GM18508 (cell line): ENCODE measurements around the gene ADD2.

Source experiments
- ATAC-seq: cut with Tn5 transposase; IDR thresholded peaks from one replicate; pipeline ENCODE4 v1.9.1; 2021; ENCODE audit warnings: moderate number of reproducible peaks; ENCODE audit not compliant: insufficient read depth, unreplicated experiment

ADD2 gene

DNA sequence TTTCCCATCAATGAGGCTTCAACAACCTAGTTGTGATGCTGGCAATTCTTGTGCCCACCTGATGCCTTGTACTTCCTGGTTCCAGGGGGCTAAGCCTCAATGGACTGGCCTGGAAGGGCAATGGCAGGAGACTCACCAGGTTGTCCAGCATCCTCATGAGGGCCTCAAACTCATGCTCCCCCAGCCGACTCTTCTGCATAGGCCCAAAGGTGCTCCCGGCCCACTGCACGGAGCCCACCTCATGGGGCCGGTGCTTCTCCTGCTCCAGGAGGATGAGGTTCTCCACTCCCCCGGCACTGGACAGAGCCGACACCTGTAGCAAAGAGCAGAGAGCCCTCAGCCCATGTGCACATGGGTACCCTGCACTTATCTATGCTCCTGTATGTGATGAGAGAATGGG lies 84.5 kb downstream of the ADD2 start:
- no peak for ATAC-seq

DNA sequence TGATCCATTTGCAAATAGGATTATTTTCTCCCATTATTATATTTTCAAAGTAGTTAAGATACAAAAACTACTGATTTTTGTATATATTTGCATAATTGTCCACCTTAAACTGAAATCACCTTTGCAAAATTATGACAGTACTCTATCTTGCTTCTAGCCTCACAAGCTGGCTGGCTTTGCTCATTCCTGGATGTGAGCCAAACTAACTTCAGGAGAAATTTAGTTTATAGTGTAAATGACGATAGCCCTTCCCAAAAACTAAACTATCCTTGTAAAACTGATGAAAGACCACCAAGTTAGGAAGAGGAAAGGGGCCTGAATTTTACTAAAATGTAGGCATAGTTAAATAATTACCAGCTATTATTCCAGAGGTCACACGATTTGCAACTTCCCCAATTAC lies 87.3 kb downstream of the ADD2 start:
- no peak for ATAC-seq

DNA sequence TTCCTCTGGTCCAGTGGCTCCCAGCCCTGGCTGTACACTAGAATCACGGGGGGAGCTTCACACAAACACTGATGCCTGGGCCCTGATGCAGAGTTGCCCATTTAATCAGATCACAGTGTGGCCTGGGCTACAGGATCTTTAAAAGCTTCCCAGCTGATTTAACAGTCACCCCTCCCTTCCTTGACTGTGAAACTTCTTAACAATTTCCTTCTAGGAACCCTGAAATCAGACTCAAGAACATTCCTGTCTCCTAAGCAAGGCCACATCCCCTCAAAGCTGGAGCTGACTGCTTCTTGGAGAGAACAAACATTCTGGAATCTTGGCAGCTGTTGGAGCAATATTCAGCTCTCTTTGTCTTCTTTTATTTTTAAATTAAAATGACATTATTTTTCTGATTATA lies 88.7 kb downstream of the ADD2 start:
- no peak for ATAC-seq

DNA sequence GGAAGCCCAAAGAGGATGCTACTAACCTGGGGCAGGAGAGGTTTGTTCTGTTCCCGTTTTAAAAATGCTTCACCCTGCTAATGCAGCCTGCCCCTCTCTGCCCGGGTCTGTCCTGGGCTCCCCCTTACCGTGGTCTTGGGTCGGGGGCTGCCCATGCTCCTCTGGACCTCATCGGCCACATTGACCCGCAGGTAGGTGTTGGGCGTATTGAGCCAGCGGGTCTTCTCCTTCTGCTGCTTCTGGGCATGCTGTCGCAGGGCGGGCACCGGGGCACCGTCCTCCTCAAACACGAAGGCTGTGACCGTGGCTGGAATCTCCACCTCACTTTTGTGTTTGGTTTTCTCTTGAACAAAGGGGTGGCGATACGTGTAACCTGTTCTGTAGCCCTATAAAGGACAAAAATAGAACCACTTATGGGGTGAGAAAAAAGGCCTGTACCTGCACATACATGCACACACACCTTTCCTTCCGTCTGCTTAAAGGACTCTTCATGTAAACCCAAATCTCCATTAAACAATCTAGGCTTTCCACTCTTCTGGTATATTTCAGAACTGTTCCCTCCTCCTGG lies 89.3 kb downstream of the ADD2 start:
- no peak for ATAC-seq

- ATAC-seq, result no peak
These were observed 91.5 kb downstream of the ADD2 start for GRCh38 chr2:70676301-70677035.

- no peak for ATAC-seq
These were observed 92.1 kb downstream of the ADD2 start for GRCh38 chr2:70675862-70676261.

- no peak for ATAC-seq
These were observed 93.2 kb downstream of the ADD2 start for GRCh38 chr2:70674636-70675430.

DNA sequence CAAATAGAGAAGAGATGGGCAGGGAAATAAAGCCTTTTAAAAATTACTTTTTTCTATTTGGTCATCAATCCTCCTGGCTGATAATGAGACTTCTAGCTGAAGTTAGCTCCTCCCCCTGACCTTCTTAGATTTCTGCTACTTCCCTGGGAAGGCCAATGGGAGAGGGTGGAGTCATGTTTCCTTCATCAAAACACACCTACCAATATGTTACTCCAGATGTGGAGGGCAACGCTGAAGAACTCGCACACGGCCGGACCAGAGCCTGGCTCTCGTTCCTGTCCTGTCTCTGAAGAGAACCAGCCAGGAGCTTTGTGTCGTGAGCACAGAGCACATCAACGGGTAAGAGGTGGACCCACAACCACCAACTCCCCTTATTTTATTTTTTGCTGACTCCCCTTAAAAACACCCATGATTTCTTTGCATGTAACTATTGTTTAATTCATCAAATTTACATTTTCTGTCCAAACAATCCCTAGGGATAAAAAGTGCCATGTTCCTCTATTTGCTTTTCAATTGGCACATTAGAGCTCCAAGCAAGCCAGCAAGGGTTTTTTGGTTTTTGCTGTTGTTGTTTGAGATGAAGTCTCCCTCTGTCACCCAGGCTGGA lies 94.9 kb downstream of the ADD2 start:
- ATAC-seq, result no peak

DNA sequence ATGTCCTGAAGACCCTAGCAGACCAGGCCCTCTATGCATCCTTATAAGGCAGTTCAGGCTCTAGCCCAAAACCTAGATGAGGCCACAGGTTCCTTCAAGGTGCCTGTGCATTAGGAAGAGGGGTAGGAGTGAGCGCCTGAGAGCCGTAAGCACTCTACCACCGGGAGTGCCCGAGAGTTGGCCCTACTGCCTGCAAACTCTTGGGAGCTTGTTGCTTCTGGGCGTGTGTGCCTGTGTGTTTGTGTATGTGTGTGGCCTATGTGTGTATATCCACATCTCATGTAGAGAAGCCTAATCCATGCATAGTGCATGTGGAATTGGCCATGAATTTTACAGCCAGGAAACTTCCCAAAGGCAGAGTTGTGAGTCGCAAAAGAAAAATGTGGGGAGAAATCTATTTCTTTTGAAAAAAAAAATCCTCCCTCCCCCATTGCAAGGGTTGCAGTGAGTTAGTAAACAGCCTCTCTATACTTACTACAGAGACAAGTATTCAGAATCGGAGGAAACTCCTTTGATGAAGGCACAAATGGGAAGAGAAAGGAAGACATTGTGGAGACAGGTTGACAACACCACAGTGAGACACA lies 96.8 kb downstream of the ADD2 start:
- no peak for ATAC-seq

DNA sequence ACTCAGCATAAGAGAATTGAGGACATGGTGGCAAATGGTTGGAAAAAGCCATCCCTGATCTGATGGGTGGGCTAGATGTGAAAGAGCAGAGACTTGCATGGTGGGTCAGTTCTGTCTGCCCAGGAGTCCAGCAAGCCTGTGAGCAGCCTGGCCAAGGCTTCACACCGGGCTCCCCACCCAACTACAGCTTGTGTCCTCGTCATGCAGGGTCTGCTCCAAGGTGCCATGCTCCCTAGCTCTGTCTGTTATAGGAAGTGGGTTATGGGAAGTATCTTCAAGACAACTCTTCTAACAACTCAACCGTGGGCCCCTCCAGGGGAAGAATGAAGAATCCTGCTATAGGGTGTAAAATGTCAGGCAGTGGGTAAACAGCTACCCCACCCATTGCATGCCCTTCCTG lies 97.4 kb downstream of the ADD2 start:
- ATAC-seq, result no peak

- ATAC-seq, result no peak
These were observed 97.8 kb downstream of the ADD2 start for GRCh38 chr2:70670202-70670601.

DNA sequence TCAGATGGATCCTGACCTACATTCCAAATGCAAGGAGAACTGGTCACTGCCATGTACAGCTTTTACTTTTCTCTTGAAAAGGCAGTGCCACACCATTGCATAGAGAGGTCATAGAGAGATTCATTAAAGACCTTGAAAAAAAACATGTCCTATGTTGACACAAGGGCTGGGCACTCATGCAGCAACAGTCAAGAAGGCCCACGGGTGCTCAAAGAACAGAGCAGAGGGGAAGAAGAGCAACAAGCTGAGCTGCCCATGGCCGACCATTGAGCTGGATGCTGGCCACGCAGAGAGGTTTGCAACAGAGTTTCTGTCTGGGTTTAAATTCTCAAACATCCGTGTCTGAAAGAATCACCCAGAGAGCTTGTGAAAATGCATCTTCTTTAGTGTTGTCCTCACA lies 99.1 kb downstream of the ADD2 start:
- ATAC-seq, result no peak

- no peak for ATAC-seq
These were observed 99.6 kb downstream of the ADD2 start for GRCh38 chr2:70668432-70668831.

DNA sequence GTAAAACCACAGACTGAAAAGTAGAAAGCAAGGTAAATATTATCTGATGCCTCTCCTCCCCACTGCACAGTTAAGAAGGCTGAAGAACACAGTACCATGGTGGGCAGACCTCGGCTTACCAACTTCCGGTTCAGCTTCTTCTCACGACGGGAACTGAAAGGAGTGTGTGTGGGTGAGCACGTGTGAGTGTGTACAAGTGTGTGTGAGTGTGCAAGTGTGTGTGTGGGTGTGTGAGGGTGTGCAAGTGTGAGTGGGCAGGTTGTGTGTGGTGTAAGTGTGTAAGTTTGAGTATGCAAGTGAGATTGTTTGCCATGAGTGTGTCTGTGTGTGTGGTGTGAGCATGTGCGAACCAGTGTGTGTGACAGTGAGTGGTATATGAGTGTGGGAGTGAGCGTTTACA lies 103.5 kb downstream of the ADD2 start:
- no peak for ATAC-seq

DNA sequence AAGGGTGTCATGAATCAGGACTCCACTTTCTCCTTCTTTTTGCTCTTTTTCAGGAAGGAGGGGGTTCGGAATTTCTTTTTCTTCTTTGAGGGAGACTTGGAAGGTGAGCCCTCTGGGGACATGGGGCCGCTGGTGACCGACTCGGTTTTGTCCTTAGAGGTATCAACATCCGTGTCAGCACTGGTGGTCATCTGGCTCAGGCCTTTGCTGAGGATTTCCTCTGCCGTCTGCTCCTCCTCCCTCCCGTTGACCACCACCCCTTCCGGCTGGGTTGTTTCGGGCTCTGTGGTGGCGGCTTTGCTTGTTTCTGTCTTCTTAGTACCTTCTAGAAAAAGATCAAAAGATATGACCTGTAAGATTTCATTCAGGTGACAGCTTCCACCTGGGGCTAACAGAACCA lies 104.6 kb downstream of the ADD2 start:
- ATAC-seq, result no peak

- no peak for ATAC-seq
These were observed 108.4 kb downstream of the ADD2 start for GRCh38 chr2:70659551-70659950.

- no peak for ATAC-seq
These were observed 109.5 kb downstream of the ADD2 start for GRCh38 chr2:70658476-70658875.

GRCh38 chr2:70657246-70657645 lies 110.8 kb downstream of the ADD2 start:
- no peak for ATAC-seq

DNA sequence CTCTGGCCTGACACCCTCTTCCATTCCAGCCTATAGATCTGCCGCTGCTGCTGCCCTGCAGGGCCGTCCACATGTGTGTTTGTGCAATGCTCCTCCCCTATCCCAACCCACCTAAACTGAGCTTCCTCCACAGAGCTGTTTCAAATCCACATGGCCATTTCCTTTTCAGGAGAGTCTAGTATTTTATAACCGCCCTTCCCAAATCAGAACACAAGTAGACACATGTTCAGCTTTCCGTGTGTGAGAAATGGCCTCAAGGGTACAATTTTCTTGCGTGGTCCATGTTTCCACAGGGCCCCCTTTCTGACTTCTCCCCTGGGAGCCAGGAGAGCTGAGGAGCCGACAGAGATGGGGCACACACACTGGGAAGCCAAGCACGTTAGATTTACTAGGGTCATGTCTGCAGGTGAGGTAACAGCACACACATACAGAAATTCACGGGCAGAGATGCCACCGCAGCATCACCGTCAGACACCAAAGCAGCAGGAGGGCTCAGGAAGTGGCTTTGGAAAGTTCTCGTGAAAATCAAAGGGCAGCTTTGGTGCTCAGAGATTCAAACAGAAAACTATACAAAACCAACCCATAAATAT lies 111.5 kb downstream of the ADD2 start:
- ATAC-seq, result no peak

GRCh38 chr2:70655786-70656185 lies 112.2 kb downstream of the ADD2 start:
- no peak for ATAC-seq
